ENCODE data around the gene GLCCI1. TPM values are rescaled to one million over a fixed set of nuclear protein-coding genes. Genes with fewer than 3 reads are reported as not detected.

Gene GLCCI1
- total RNA-seq, 1 experiment from 2014 or later: 8.5 TPM

- intact Hi-C loops (cut with micrococcal nuclease): no loop called here
- CTCF ChIA-PET: no interaction called here
- TF ChIP-seq CTCF (conservative IDR thresholded peaks at IDR 0.05; ENCODE audit: low read depth, low read length) (no peak), EZH2phosphoT487 (IDR thresholded peaks at IDR 0.05; ENCODE audit: borderline replicate concordance, low read length) (no peak), EZH2 (IDR thresholded peaks at IDR 0.05; ENCODE audit: low read length, unreplicated experiment) (no peak)
- ATAC-seq: no peak
- no peak for DNase-seq
- Histone ChIP-seq H3K9ac (ENCODE audit: low read length) (no peak overlapping the region), H2AFZ (ENCODE audit: low read length) (no peak overlapping the region), H3K4me2 (ENCODE audit: low read length) (no peak overlapping the region), H3K4me3 (ENCODE audit: low read length) (no peak overlapping the region), H3F3A (ENCODE audit: low read length, unreplicated experiment) (no peaks in the 10 kb centered on the region), H3K9me3 (ENCODE audit: low read length) (no peaks in the 10 kb centered on the region), H3K27me3 (ENCODE audit: low read length) (no peaks in the 10 kb centered on the region), H3K27ac (ENCODE audit: low read length) (no peak overlapping the region), H3K4me1 (ENCODE audit: insufficient read depth, low read length) (no peaks in the 10 kb centered on the region), H3K9me2 (replicated peaks; ENCODE audit: low read length) (no peaks in the 10 kb centered on the region), H3K79me2 (ENCODE audit: low read length) (no peaks in the 10 kb centered on the region), H4K20me1 (ENCODE audit: low read length) (no peaks in the 10 kb centered on the region), H3K36me3 (ENCODE audit: low read depth, low read length) (no peaks in the 10 kb centered on the region)
- POLR2A ChIA-PET (ENCODE audit: unreplicated experiment): no interaction called here
- no TSS peak for BruUV-seq (replicated peaks)
These were observed 158.1 kb downstream of the GLCCI1 start for GRCh38 chr7:8126601-8127167.

GRCh38 chr7:8128449-8129317 is 160.1 kb downstream of the GLCCI1 start:
- no peak for ATAC-seq
- Histone ChIP-seq H2AFZ (ENCODE audit: low read length) (no peak overlapping the region), H3K27ac (ENCODE audit: low read length) (no peak overlapping the region), H3K36me3 (ENCODE audit: low read depth, low read length) (no peaks in the 10 kb centered on the region), H3K9me2 (replicated peaks; ENCODE audit: low read length) (no peaks in the 10 kb centered on the region), H3K79me2 (ENCODE audit: low read length) (no peaks in the 10 kb centered on the region), H3K4me3 (ENCODE audit: low read length) (no peak overlapping the region), H3K9me3 (ENCODE audit: low read length) (no peaks in the 10 kb centered on the region), H4K20me1 (ENCODE audit: low read length) (no peaks in the 10 kb centered on the region), H3K27me3 (ENCODE audit: low read length) (no peaks in the 10 kb centered on the region), H3K4me2 (ENCODE audit: low read length) (no peak overlapping the region), H3K9ac (ENCODE audit: low read length) (no peak overlapping the region), H3F3A (ENCODE audit: low read length, unreplicated experiment) (no peaks in the 10 kb centered on the region), H3K4me1 (ENCODE audit: insufficient read depth, low read length) (no peaks in the 10 kb centered on the region)
- no TSS peak for BruUV-seq (replicated peaks)
- no peak for TF ChIP-seq CTCF (conservative IDR thresholded peaks at IDR 0.05; ENCODE audit: low read depth, low read length)
- TF ChIP-seq EZH2phosphoT487 (IDR thresholded peaks at IDR 0.05; ENCODE audit: borderline replicate concordance, low read length): no peak
- POLR2A ChIA-PET (ENCODE audit: unreplicated experiment): no interaction called here
- intact Hi-C loops (cut with micrococcal nuclease): no loop called here
- CTCF ChIA-PET: no interaction called here
- no peak for DNase-seq

- intact Hi-C loops (cut with micrococcal nuclease): no loop called here
- no peak for TF ChIP-seq EZH2 (IDR thresholded peaks at IDR 0.05; ENCODE audit: low read length, unreplicated experiment)
- no peak for TF ChIP-seq CTCF (conservative IDR thresholded peaks at IDR 0.05; ENCODE audit: low read depth, low read length)
- TF ChIP-seq EZH2phosphoT487 (IDR thresholded peaks at IDR 0.05; ENCODE audit: borderline replicate concordance, low read length): no peak
- Histone ChIP-seq H3K9me2 (replicated peaks; ENCODE audit: low read length) (no peaks in the 10 kb centered on the region), H3K9me3 (ENCODE audit: low read length) (no peaks in the 10 kb centered on the region), H2AFZ (ENCODE audit: low read length) (no peak overlapping the region), H3K27me3 (ENCODE audit: low read length) (no peaks in the 10 kb centered on the region), H3F3A (ENCODE audit: low read length, unreplicated experiment) (no peaks in the 10 kb centered on the region), H3K9ac (ENCODE audit: low read length) (no peak overlapping the region), H3K79me2 (ENCODE audit: low read length) (no peaks in the 10 kb centered on the region), H3K27ac (ENCODE audit: low read length) (no peak overlapping the region), H3K4me3 (ENCODE audit: low read length) (no peak overlapping the region), H3K4me1 (ENCODE audit: insufficient read depth, low read length) (no peaks in the 10 kb centered on the region), H3K4me2 (ENCODE audit: low read length) (no peak overlapping the region), H3K36me3 (ENCODE audit: low read depth, low read length) (no peaks in the 10 kb centered on the region), H4K20me1 (ENCODE audit: low read length) (no peaks in the 10 kb centered on the region)
- ATAC-seq (no peak), DNase-seq (no peak)
- CTCF ChIA-PET: no interaction called here
- no TSS peak for BruUV-seq (replicated peaks)
- POLR2A ChIA-PET (ENCODE audit: unreplicated experiment): no interaction called here
These were observed 160.7 kb downstream of the GLCCI1 start for GRCh38 chr7:8129318-8129659.

Measured in PC-3 (cell line).